GM21717 (cell line): ENCODE data around the gene GMEB1.
"Not testable (repeated sequence)": the region's sequence is repeated elsewhere in the genome, so short reads cannot be mapped to it uniquely, and the experiment has no call there.

Experiments used
- ATAC-seq: cut with Tn5 transposase; IDR thresholded peaks from one replicate; pipeline ENCODE4 v1.9.1; 2021; ENCODE audit warnings: mild to moderate bottlenecking, moderate library complexity; ENCODE audit not compliant: unreplicated experiment

The GMEB1 gene

GRCh38 chr1:28750330-28750729, 81.7 kb downstream of the GMEB1 start:
- no peak for ATAC-seq

- ATAC-seq = not testable (repeated sequence)
Measured at GRCh38 chr1:28750771-28751294, 82.2 kb downstream of the GMEB1 start.

- no peak for ATAC-seq
Measured at GRCh38 chr1:28751315-28752060, 82.9 kb downstream of the GMEB1 start.

GRCh38 chr1:28755701-28756100, 87.1 kb downstream of the GMEB1 start:
- ATAC-seq = no peak

GRCh38 chr1:28756846-28757245, 88.3 kb downstream of the GMEB1 start:
- ATAC-seq = no peak

GRCh38 chr1:28758420-28758819, 89.8 kb downstream of the GMEB1 start:
- ATAC-seq = no peak

GRCh38 chr1:28759257-28759656, 90.7 kb downstream of the GMEB1 start:
- no peak for ATAC-seq

GRCh38 chr1:28761189-28761588, 92.6 kb downstream of the GMEB1 start:
- ATAC-seq = no peak

- ATAC-seq = no peak
Measured at GRCh38 chr1:28766532-28767183, 98.1 kb downstream of the GMEB1 start.
